DND-41 (cell line): ENCODE data around the gene TBC1D10A.

Source experiments
- ATAC-seq: fragments of 200-7000 bp; cut with Tn5 transposase; 3 replicates; pipeline ENCODE4 v1.9.1; 2021; ENCODE audit warnings: low read depth; ENCODE audit not compliant: insufficient read depth
- DNase-seq: peaks from one replicate; pipeline ENCODE4 v3.0.0-alpha.2; 2020
- H2AFZ ChIP-seq: 2 replicates; pipeline ENCODE4 v1.6.0; 2012; ENCODE audit warnings: low read depth, low read length
- H3K27ac ChIP-seq: 2 replicates; pipeline ENCODE4 v1.5.1; 2012; ENCODE audit warnings: low read length, inconsistent platforms
- H3K27me3 ChIP-seq: fragments of 200-600 bp; sonication (generic); 2 replicates; pipeline ENCODE4 v1.6.0; 2012; ENCODE audit warnings: low read length, mild to moderate bottlenecking, inconsistent platforms; ENCODE audit not compliant: insufficient read depth, poor library complexity
- H3K36me3 ChIP-seq: 2 replicates; pipeline ENCODE4 v1.5.1; 2012; ENCODE audit warnings: low read length, inconsistent platforms; ENCODE audit not compliant: insufficient read depth
- H3K4me1 ChIP-seq: 2 replicates; pipeline ENCODE4 v1.5.1; 2012; ENCODE audit warnings: mild to moderate bottlenecking, low read length; ENCODE audit not compliant: insufficient read depth
- H3K4me2 ChIP-seq: 2 replicates; pipeline ENCODE4 v1.6.0; 2012; ENCODE audit warnings: mild to moderate bottlenecking, moderate library complexity, low read length, inconsistent platforms; ENCODE audit not compliant: insufficient read depth
- H3K4me3 ChIP-seq, 2 experiments: fragments of 200-600 bp in 1 of 2; shearing (Covaris generic) in 1 of 2; 2 replicates each; pipeline ENCODE4 v1.5.1; 2012 to 2016; ENCODE audit warnings: inconsistent platforms in 2 of 2, low read length in 2 of 2, mild to moderate bottlenecking in 2 of 2, low read depth in 1 of 2, moderate library complexity in 1 of 2
- H3K79me2 ChIP-seq: 2 replicates; pipeline ENCODE4 v1.6.0; 2012; ENCODE audit warnings: low read length, inconsistent platforms; ENCODE audit not compliant: insufficient read depth
- H3K9ac ChIP-seq: 2 replicates; pipeline ENCODE4 v1.6.0; 2012; ENCODE audit warnings: low read depth, mild to moderate bottlenecking, inconsistent platforms, low read length, moderate library complexity
- H3K9me3 ChIP-seq: 2 replicates; pipeline ENCODE4 v1.5.1; 2012; ENCODE audit warnings: low read length, moderate library complexity, mild to moderate bottlenecking, inconsistent platforms; ENCODE audit not compliant: insufficient read depth, severe bottlenecking
- H4K20me1 ChIP-seq: 2 replicates; pipeline ENCODE4 v1.6.0; 2012; ENCODE audit warnings: low read length; ENCODE audit not compliant: insufficient read depth
- EZH2 ChIP-seq: IDR thresholded peaks from 3 replicates; pipeline ENCODE4 v1.6.1; 2012; ENCODE audit warnings: borderline replicate concordance, low read depth, mild to moderate bottlenecking, moderate library complexity, low read length, inconsistent platforms; ENCODE audit not compliant: severe bottlenecking
- TF ChIP-seq, protein P1 (sequence below): IDR thresholded peaks from 2 replicates; pipeline ENCODE4 v1.5.1; 2012; ENCODE audit warnings: borderline replicate concordance, low read length, moderate library complexity, mild to moderate bottlenecking; ENCODE audit not compliant: poor library complexity, severe bottlenecking; ENCODE audit errors: extremely low read depth

The TBC1D10A gene

DNA sequence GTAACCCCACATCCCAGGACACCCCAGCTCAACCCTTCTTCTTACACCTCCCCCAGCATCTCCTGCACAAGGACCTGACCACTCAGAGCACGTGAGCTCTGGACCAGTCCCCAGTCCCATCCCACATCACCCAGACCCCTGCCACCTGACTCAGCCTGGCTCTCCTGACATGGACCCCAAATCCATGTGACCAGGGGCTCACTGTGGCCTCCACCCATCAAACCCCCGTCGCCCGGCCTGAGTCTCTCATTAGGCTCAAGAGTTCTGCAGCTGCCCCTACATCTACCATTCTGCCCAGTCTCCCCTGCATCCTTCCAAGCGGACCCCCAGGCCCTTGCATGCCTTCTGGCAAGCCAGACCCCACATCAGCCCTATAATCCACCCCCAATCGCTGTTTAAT lies 78.3 kb downstream of the TBC1D10A start:
- no peak overlapping the region for H3K27ac ChIP-seq
- no peaks in the 10 kb centered on the region for H4K20me1 ChIP-seq
- H3K9me3 ChIP-seq, result no peaks in the 10 kb centered on the region
- no peak overlapping the region for H3K4me3 ChIP-seq
- H3K79me2 ChIP-seq, result no peaks in the 10 kb centered on the region
- no peak for ATAC-seq
- H3K4me1 ChIP-seq, result peaks cover 48% of the 10 kb centered on the region
- H2AFZ ChIP-seq, result no peak overlapping the region
- peaks cover 2% of the 10 kb centered on the region; the same call in 1 of the 2 replicates for H3K36me3 ChIP-seq
- no peak for DNase-seq
- no peaks in the 10 kb centered on the region for H3K27me3 ChIP-seq
- H3K9ac ChIP-seq, result no peak overlapping the region
- no peak overlapping the region for H3K4me2 ChIP-seq
- TF ChIP-seq EZH2, result no peak
- TF ChIP-seq, protein P1, sequence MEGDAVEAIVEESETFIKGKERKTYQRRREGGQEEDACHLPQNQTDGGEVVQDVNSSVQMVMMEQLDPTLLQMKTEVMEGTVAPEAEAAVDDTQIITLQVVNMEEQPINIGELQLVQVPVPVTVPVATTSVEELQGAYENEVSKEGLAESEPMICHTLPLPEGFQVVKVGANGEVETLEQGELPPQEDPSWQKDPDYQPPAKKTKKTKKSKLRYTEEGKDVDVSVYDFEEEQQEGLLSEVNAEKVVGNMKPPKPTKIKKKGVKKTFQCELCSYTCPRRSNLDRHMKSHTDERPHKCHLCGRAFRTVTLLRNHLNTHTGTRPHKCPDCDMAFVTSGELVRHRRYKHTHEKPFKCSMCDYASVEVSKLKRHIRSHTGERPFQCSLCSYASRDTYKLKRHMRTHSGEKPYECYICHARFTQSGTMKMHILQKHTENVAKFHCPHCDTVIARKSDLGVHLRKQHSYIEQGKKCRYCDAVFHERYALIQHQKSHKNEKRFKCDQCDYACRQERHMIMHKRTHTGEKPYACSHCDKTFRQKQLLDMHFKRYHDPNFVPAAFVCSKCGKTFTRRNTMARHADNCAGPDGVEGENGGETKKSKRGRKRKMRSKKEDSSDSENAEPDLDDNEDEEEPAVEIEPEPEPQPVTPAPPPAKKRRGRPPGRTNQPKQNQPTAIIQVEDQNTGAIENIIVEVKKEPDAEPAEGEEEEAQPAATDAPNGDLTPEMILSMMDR, result no peak

DNA sequence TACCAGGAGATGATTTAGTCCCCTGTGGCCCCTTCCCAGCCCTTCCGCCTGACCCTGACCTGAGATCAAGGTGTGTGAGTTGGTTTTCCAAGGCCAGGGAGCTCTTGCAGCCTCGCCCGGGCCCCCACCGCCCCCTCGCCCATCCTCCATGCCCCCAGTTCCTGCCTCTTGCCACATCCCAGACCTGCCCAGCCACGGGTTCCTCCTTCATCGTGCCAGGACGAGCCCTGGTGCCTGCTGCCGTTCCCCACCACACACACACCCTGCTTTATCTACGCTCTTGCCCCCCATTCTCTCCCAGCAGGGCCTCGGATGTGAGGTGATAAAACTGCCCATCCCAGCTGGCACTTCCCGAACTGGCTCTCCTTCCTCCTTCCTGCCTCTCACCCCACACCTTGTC lies 78.8 kb downstream of the TBC1D10A start:
- ATAC-seq, result no peak
- DNase-seq, result no peak
- Histone ChIP-seq H3K4me2 (no peak overlapping the region), H4K20me1 (no peaks in the 10 kb centered on the region), H3K4me3 (no peak overlapping the region), H3K36me3 (peaks cover 2% of the 10 kb centered on the region; the same call in 1 of the 2 replicates), H3K27ac (no peak overlapping the region), H3K4me1 (peaks cover 43% of the 10 kb centered on the region), H3K79me2 (no peaks in the 10 kb centered on the region), H3K9me3 (no peaks in the 10 kb centered on the region), H2AFZ (no peak overlapping the region), H3K9ac (no peak overlapping the region), H3K27me3 (no peaks in the 10 kb centered on the region)
- TF ChIP-seq EZH2, result no peak
- TF ChIP-seq, protein P1, result no peak

DNA sequence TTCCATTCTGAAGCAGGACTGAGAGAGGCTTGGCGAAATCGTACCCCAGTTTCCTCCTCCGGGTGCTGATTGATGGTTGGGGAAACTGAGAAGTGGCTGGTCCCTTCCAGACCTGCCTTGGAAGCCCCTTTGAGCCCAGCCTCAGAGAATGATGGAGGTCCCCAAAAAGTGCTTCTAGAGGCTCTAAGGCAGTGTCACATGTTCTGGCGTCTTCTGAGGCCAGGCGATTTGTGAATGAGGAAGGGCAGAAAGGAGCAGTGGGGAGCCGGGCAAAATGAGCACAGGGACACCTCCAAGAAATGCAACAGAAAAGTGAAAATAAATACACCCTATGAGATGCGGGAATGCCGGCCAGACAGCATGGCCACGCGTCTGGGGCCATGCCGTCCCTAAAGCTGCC lies 79.2 kb downstream of the TBC1D10A start:
- Histone ChIP-seq H3K36me3 (peaks cover 2% of the 10 kb centered on the region; the same call in 1 of the 2 replicates), H3K9ac (no peak overlapping the region; the same call in 1 of the 2 replicates), H3K27ac (no peak overlapping the region), H3K79me2 (no peaks in the 10 kb centered on the region), H3K4me3 (peak overlapping the region in 1 of 2 experiments; percentile 64; a peak in 1 of 4 replicates), H3K4me1 (peaks cover 39% of the 10 kb centered on the region), H4K20me1 (no peaks in the 10 kb centered on the region), H3K4me2 (peak overlapping the region; percentile 90), H2AFZ (no peak overlapping the region), H3K27me3 (no peaks in the 10 kb centered on the region), H3K9me3 (no peaks in the 10 kb centered on the region)
- TF ChIP-seq, protein P1, result no peak
- TF ChIP-seq EZH2, result no peak
- ATAC-seq (no peak), DNase-seq (no peak)
